Keratinocyte (primary cell): ENCODE results near the gene NYAP2. TPM values are rescaled to one million over a fixed set of nuclear protein-coding genes. Genes with fewer than 3 reads are reported as not detected.

Experiments
- DNase-seq: peaks from one replicate; pipeline ENCODE4 v3.0.0-alpha.2; 2011; ENCODE audit warnings: low read depth, missing footprints, low spot score
- FAIRE-seq: peaks from 2 replicates; lab custom pipeline; 2011; peaks lifted over from hg19 to GRCh38; lab: Jason Lieb, UNC
- H2AFZ ChIP-seq: 2 replicates; pipeline ENCODE4 v1.6.0; 2012; ENCODE audit warnings: low read length, control low read depth, inconsistent platforms; ENCODE audit not compliant: control insufficient read depth
- H3K27ac ChIP-seq: 2 replicates; pipeline ENCODE4 v1.5.1; 2011; ENCODE audit warnings: low read length; ENCODE audit not compliant: control insufficient read depth, insufficient read depth
- H3K27me3 ChIP-seq: 3 replicates; pipeline ENCODE4 v1.6.0; 2011; ENCODE audit warnings: low read length; ENCODE audit not compliant: control insufficient read depth, insufficient read depth; ENCODE audit errors: extremely low read depth
- H3K36me3 ChIP-seq, 2 experiments: 2 replicates in 1 of 2; 3 replicates in 1 of 2; pipeline ENCODE4 v1.5.1; 2011; ENCODE audit warnings: low read length in 2 of 2, mild to moderate bottlenecking in 1 of 2; ENCODE audit not compliant: control insufficient read depth in 2 of 2, insufficient read depth in 2 of 2; ENCODE audit errors: extremely low read depth in 1 of 2
- H3K4me1 ChIP-seq: 3 replicates; pipeline ENCODE4 v1.5.1; 2011; ENCODE audit warnings: low read length; ENCODE audit not compliant: control insufficient read depth, insufficient read depth; ENCODE audit errors: extremely low read depth
- H3K4me2 ChIP-seq: 3 replicates; pipeline ENCODE4 v1.6.0; 2011; ENCODE audit warnings: low read depth, low read length; ENCODE audit not compliant: control insufficient read depth, insufficient read depth; ENCODE audit errors: extremely low read depth
- H3K4me3 ChIP-seq, 3 experiments: fragments of 200-600 bp in 1 of 3; sonication (generic) in 1 of 3; 2 replicates in 2 of 3; 3 replicates in 1 of 3; pipeline ENCODE4 v1.5.1; 2011 to 2016; ENCODE audit warnings: low read length in 3 of 3, mild to moderate bottlenecking in 3 of 3, control low read depth in 2 of 3, inconsistent platforms in 1 of 3, low read depth in 1 of 3, mixed read lengths in 1 of 3, mixed run types in 1 of 3, moderate library complexity in 1 of 3; ENCODE audit not compliant: control insufficient read depth in 2 of 3, insufficient read depth in 2 of 3; ENCODE audit errors: extremely low read depth in 1 of 3
- H3K79me2 ChIP-seq: 2 replicates; pipeline ENCODE4 v1.6.0; 2012; ENCODE audit warnings: low read length; ENCODE audit not compliant: control insufficient read depth, insufficient read depth
- H3K9ac ChIP-seq: 3 replicates; pipeline ENCODE4 v1.6.0; 2011; ENCODE audit warnings: low read length; ENCODE audit not compliant: control insufficient read depth, insufficient read depth; ENCODE audit errors: extremely low read depth
- H3K9me1 ChIP-seq: 3 replicates; pipeline ENCODE4 v1.6.0; 2011; ENCODE audit warnings: low read length; ENCODE audit not compliant: control insufficient read depth, insufficient read depth; ENCODE audit errors: extremely low read depth
- H3K9me3 ChIP-seq: 2 replicates; pipeline ENCODE4 v1.5.1; 2012; ENCODE audit warnings: low read depth, low read length; ENCODE audit not compliant: control insufficient read depth
- H4K20me1 ChIP-seq: 3 replicates; pipeline ENCODE4 v1.6.0; 2011; ENCODE audit warnings: low read length; ENCODE audit not compliant: control insufficient read depth, insufficient read depth; ENCODE audit errors: extremely low read depth
- CTCF ChIP-seq, 3 experiments: IDR thresholded peaks in 1 of 3; conservative IDR thresholded peaks in 1 of 3; optimal IDR thresholded peaks in 1 of 3; 2 replicates in 2 of 3; 3 replicates in 1 of 3; pipeline versions ENCODE3 to v1.5.1; 2011; ENCODE audit warnings: low read length in 3 of 3, mild to moderate bottlenecking in 3 of 3, moderate library complexity in 2 of 3, control low read depth in 1 of 3, inconsistent platforms in 1 of 3; ENCODE audit not compliant: insufficient read depth in 2 of 3; ENCODE audit errors: extremely low read depth in 1 of 3
- EZH2 ChIP-seq: IDR thresholded peaks from one replicate; pipeline ENCODE4 v1.6.1; 2012; ENCODE audit warnings: inconsistent platforms, mild to moderate bottlenecking, low read length, moderate library complexity
- dilution Hi-C: fragments of 300-500 bp; cut with MboI; formaldehyde crosslinking; loops from one replicate; pipeline ENCODE4 v1.7.0; 2020; ENCODE audit warnings: low sequenced_read_pairs; ENCODE audit not compliant: extremely low pct_ligation_motif_present
- polyA plus RNA-seq, 5 experiments: library from polyadenylated mRNA; depleted of rRNA in 3 of 5; stranded (reverse) in 3 of 5; stranded (forward) in 1 of 5; unstranded in 1 of 5; fragments of >200 nt; gene quantifications; 1 replicate in 1 of 5; 2 replicates in 3 of 5; 3 replicates in 1 of 5; pipeline versions ENCODE4 v1.2.1 to v1.2.3, GENCODE V29; 2011 to 2012; ENCODE audit warnings: missing spikeins in 2 of 5, low read depth in 1 of 5, low replicate concordance in 1 of 5

The NYAP2 gene
- polyA plus RNA-seq, 1 donor (not counting 4 experiments of a cell fraction or from before 2014, with no cell fraction given), result not detected

- Histone ChIP-seq H3K9me3 (no peaks in the 10 kb centered on the region), H3K9me1 (no peaks in the 10 kb centered on the region), H4K20me1 (no peaks in the 10 kb centered on the region), H3K36me3 (no peaks in the 10 kb centered on the region), H3K27me3 (no peaks in the 10 kb centered on the region), H3K4me1 (no peaks in the 10 kb centered on the region), H3K79me2 (no peaks in the 10 kb centered on the region), H2AFZ (no peak overlapping the region), H3K27ac (no peak overlapping the region), H3K9ac (no peak overlapping the region), H3K4me2 (no peak overlapping the region), H3K4me3 (no peak overlapping the region)
- TF ChIP-seq EZH2 (no peak), CTCF (optimal IDR thresholded peaks at IDR 0.05 in 1 of 3, IDR thresholded peaks at IDR 0.05 in 1 of 3, conservative IDR thresholded peaks at IDR 0.05 in 1 of 3; ENCODE audit: extremely low read depth in 1 of 3, insufficient read depth in 2 of 3, low read length in 3 of 3) (no peak)
- dilution Hi-C loops, result no loop called here
- no peak for FAIRE-seq
- DNase-seq, result no peak
These were observed 54.9 kb downstream of the NYAP2 start for GRCh38 chr2:225454412-225454811.

- Histone ChIP-seq H3K27me3 (no peaks in the 10 kb centered on the region), H3K9me1 (no peaks in the 10 kb centered on the region), H3K4me3 (no peak overlapping the region), H3K4me1 (no peaks in the 10 kb centered on the region), H4K20me1 (no peaks in the 10 kb centered on the region), H2AFZ (no peak overlapping the region), H3K4me2 (no peak overlapping the region), H3K27ac (no peak overlapping the region), H3K9me3 (no peaks in the 10 kb centered on the region), H3K79me2 (no peaks in the 10 kb centered on the region), H3K36me3 (no peaks in the 10 kb centered on the region), H3K9ac (no peak overlapping the region)
- DNase-seq (no peak), FAIRE-seq (no peak)
- TF ChIP-seq CTCF (optimal IDR thresholded peaks at IDR 0.05 in 1 of 3, IDR thresholded peaks at IDR 0.05 in 1 of 3, conservative IDR thresholded peaks at IDR 0.05 in 1 of 3; ENCODE audit: extremely low read depth in 1 of 3, insufficient read depth in 2 of 3, low read length in 3 of 3) (no peak), EZH2 (no peak)
- dilution Hi-C loops, result no loop called here
These were observed 57.2 kb downstream of the NYAP2 start for GRCh38 chr2:225456619-225457260.
